Neuronal stem cell (in vitro differentiated cells): ENCODE results near the gene ATG2A.

Experiments used
- DNase-seq: peaks from one replicate; pipeline ENCODE4 v3.0.0-alpha.2; 2013; ENCODE audit warnings: low spot score
- H2AFZ ChIP-seq: one replicate; pipeline ENCODE4 v1.6.1; 2013; ENCODE audit warnings: mild to moderate bottlenecking, low read length, inconsistent platforms
- H2AK5ac ChIP-seq: 2 replicates; pipeline ENCODE4 v1.6.1; 2013; ENCODE audit warnings: low read depth, mild to moderate bottlenecking, inconsistent platforms, low read length, moderate library complexity, mixed read lengths
- H2BK120ac ChIP-seq: 2 replicates; pipeline ENCODE4 v1.6.1; 2013; ENCODE audit warnings: low read depth, mild to moderate bottlenecking, inconsistent platforms, low read length, moderate library complexity, mixed read lengths
- H2BK12ac ChIP-seq: one replicate; pipeline ENCODE4 v1.6.1; 2013; ENCODE audit warnings: low read length, inconsistent platforms
- H2BK15ac ChIP-seq: 2 replicates; pipeline ENCODE4 v1.6.1; 2013; ENCODE audit warnings: mild to moderate bottlenecking, low read length, inconsistent platforms, mixed read lengths
- H2BK5ac ChIP-seq: one replicate; pipeline ENCODE4 v1.6.1; 2013; ENCODE audit warnings: inconsistent platforms, mild to moderate bottlenecking, low read length, moderate library complexity
- H3K14ac ChIP-seq: one replicate; pipeline ENCODE4 v1.6.1; 2013; ENCODE audit warnings: low read length, inconsistent platforms
- H3K18ac ChIP-seq: 2 replicates; pipeline ENCODE4 v1.6.1; 2013; ENCODE audit warnings: low read length, inconsistent platforms
- H3K23ac ChIP-seq: 2 replicates; pipeline ENCODE4 v1.6.1; 2013; ENCODE audit warnings: low read depth, mild to moderate bottlenecking, mixed read lengths, low read length, inconsistent platforms; ENCODE audit not compliant: poor library complexity
- H3K27ac ChIP-seq: replicated peaks from 3 replicates; pipeline ENCODE4 v1.5.1; 2013; ENCODE audit warnings: low read length, inconsistent platforms
- H3K27me3 ChIP-seq, 3 experiments: 2 replicates each; pipeline ENCODE4 v1.6.1; 2013; ENCODE audit warnings: low read length in 3 of 3, mild to moderate bottlenecking in 2 of 3, inconsistent platforms in 1 of 3, low read depth in 1 of 3, mixed read lengths in 1 of 3, moderate library complexity in 1 of 3; ENCODE audit not compliant: control insufficient read depth in 3 of 3, insufficient read depth in 3 of 3
- H3K36me3 ChIP-seq, 2 donors: replicated peaks in 1 of 2; 2 replicates each; pipeline ENCODE4 v1.6.1; 2013; ENCODE audit warnings: low read length in 2 of 2; ENCODE audit not compliant: control insufficient read depth in 2 of 2, insufficient read depth in 2 of 2
- H3K4ac ChIP-seq: 2 replicates; pipeline ENCODE4 v1.6.1; 2013; ENCODE audit warnings: inconsistent platforms, mild to moderate bottlenecking, low read length, moderate library complexity
- H3K4me1 ChIP-seq, 2 donors: 1 replicate in 1 of 2; 2 replicates in 1 of 2; pipeline ENCODE4 v1.6.1; 2013; ENCODE audit warnings: low read length in 2 of 2, low read depth in 1 of 2; ENCODE audit not compliant: control insufficient read depth in 2 of 2, insufficient read depth in 1 of 2
- H3K4me2 ChIP-seq: one replicate; pipeline ENCODE4 v1.6.1; 2013; ENCODE audit warnings: mild to moderate bottlenecking, low read length, inconsistent platforms; ENCODE audit not compliant: insufficient read depth, poor library complexity, severe bottlenecking
- H3K4me3 ChIP-seq, 2 donors: 2 replicates each; pipeline ENCODE4 v1.5.1; 2013; ENCODE audit warnings: low read length in 2 of 2, mild to moderate bottlenecking in 2 of 2, inconsistent platforms in 1 of 2, moderate library complexity in 1 of 2
- H3K79me1 ChIP-seq: one replicate; pipeline ENCODE4 v1.6.1; 2013; ENCODE audit warnings: low read depth, mild to moderate bottlenecking, inconsistent platforms, low read length, moderate library complexity
- H3K9ac ChIP-seq: one replicate; pipeline ENCODE4 v1.6.1; 2013; ENCODE audit warnings: mild to moderate bottlenecking, low read depth, low read length, inconsistent platforms; ENCODE audit not compliant: poor library complexity
- H3K9me3 ChIP-seq, 2 donors: replicated peaks in 1 of 2; 2 replicates each; pipeline versions ENCODE3 to v1.6.1; 2013; ENCODE audit warnings: low read length in 2 of 2, mild to moderate bottlenecking in 2 of 2, inconsistent platforms in 1 of 2, low read depth in 1 of 2, mixed read lengths in 1 of 2, moderate library complexity in 1 of 2; ENCODE audit not compliant: control insufficient read depth in 2 of 2, insufficient read depth in 1 of 2
- H4K8ac ChIP-seq: one replicate; pipeline ENCODE4 v1.6.1; 2013; ENCODE audit warnings: low read depth, mild to moderate bottlenecking, inconsistent platforms, low read length, moderate library complexity
- H4K91ac ChIP-seq: one replicate; pipeline ENCODE4 v1.6.1; 2013; ENCODE audit warnings: low read length, low read depth, mild to moderate bottlenecking, inconsistent platforms; ENCODE audit not compliant: poor library complexity
- WGBS, 2 donors: extraction: QIAGEN DNeasy Blood & Tissue Kit; methylation state at CpG; one replicate each; pipeline ENCODE4 v1.1.7; 2013; ENCODE audit warnings: missing lambda C conversion rate in 2 of 2, mixed read lengths in 1 of 2; ENCODE audit not compliant: insufficient read length in 2 of 2, insufficient replicate concordance in 1 of 2; ENCODE audit errors: extremely low coverage in 2 of 2; 5-methylcytosine and 5-hydroxymethylcytosine counted together

The ATG2A gene

GRCh38 chr11:64916040-64916774 is 802 bp downstream of the ATG2A start:
- Histone ChIP-seq H3K4me1 (peaks cover 6 to 10% of the 10 kb centered on the region in 2 donors), H3K18ac (peak overlapping the region; percentile 7), H3K27me3 (no peaks in the 10 kb centered on the region), H3K79me1 (peaks cover 2% of the 10 kb centered on the region), H2BK5ac (peak overlapping the region; percentile 76), H2AK5ac (peak overlapping the region; percentile 57), H2BK120ac (no peak overlapping the region), H2AFZ (peak overlapping the region; percentile 64), H3K4ac (no peak overlapping the region), H3K23ac (peak overlapping the region; percentile 25), H3K4me2 (peak overlapping the region; percentile 90), H3K36me3 (peaks cover 11 to 19% of the 10 kb centered on the region in 2 donors), H2BK15ac (peak overlapping the region; percentile 71), H4K91ac (no peak overlapping the region), H3K9ac (peak overlapping the region; percentile 97), H3K14ac (peak overlapping the region; percentile 3), H3K4me3 (peak overlapping the region; percentile 69 to 96), H3K27ac (no peak overlapping the region), H2BK12ac (no peak overlapping the region), H4K8ac (no peak overlapping the region), H3K9me3 (no peaks in the 10 kb centered on the region)
- WGBS, 2 donors = no CpG with 5 or more reads among the region's 23 CpGs
- no peak for DNase-seq

GRCh38 chr11:64915376-64915887 is 1.6 kb downstream of the ATG2A start:
- Histone ChIP-seq H3K18ac (no peak overlapping the region), H3K4me2 (peak overlapping the region; percentile 4), H3K9me3 (no peaks in the 10 kb centered on the region), H3K9ac (no peak overlapping the region), H2BK5ac (no peak overlapping the region), H3K27me3 (no peaks in the 10 kb centered on the region), H3K27ac (no peak overlapping the region), H3K4me1 (peaks cover 6 to 10% of the 10 kb centered on the region in 2 donors), H3K23ac (no peak overlapping the region), H2AFZ (no peak overlapping the region), H3K4ac (no peak overlapping the region), H3K79me1 (peaks cover 2% of the 10 kb centered on the region), H3K4me3 (peak overlapping the region in 1 of 2 donors; percentile 69), H3K14ac (no peak overlapping the region), H3K36me3 (peaks cover 18 to 27% of the 10 kb centered on the region in 2 donors), H2BK15ac (no peak overlapping the region), H2AK5ac (peak overlapping the region; percentile 24), H2BK12ac (no peak overlapping the region), H4K91ac (no peak overlapping the region), H4K8ac (no peak overlapping the region), H2BK120ac (no peak overlapping the region)
- no peak for DNase-seq
- no CpG with 5 or more reads among the region's 7 CpGs for WGBS, 2 donors

GRCh38 chr11:64914123-64914522 is 2.9 kb downstream of the ATG2A start:
- H2BK120ac ChIP-seq = no peak overlapping the region
- no peak overlapping the region for H3K4ac ChIP-seq
- H3K27ac ChIP-seq = no peak overlapping the region
- H3K27me3 ChIP-seq = no peaks in the 10 kb centered on the region
- no peak overlapping the region for H2AK5ac ChIP-seq
- H2BK15ac ChIP-seq = no peak overlapping the region
- no peak overlapping the region for H2BK5ac ChIP-seq
- peaks cover 25 to 35% of the 10 kb centered on the region in 2 donors for H3K36me3 ChIP-seq
- DNase-seq = no peak
- no CpG with 5 or more reads among the region's 17 CpGs for WGBS, 2 donors
- no peak overlapping the region for H2BK12ac ChIP-seq
- no peak overlapping the region for H3K18ac ChIP-seq
- no peak overlapping the region for H3K4me2 ChIP-seq
- no peak overlapping the region for H4K8ac ChIP-seq
- no peak overlapping the region for H3K9ac ChIP-seq
- peaks cover 6 to 10% of the 10 kb centered on the region in 2 donors for H3K4me1 ChIP-seq
- no peak overlapping the region for H2AFZ ChIP-seq
- no peak overlapping the region for H4K91ac ChIP-seq
- H3K9me3 ChIP-seq = no peaks in the 10 kb centered on the region
- H3K23ac ChIP-seq = no peak overlapping the region
- no peak overlapping the region for H3K4me3 ChIP-seq
- H3K79me1 ChIP-seq = peaks cover 2% of the 10 kb centered on the region
- H3K14ac ChIP-seq = no peak overlapping the region

- Histone ChIP-seq H3K27ac (no peak overlapping the region), H3K23ac (peak overlapping the region; percentile 78), H3K27me3 (no peaks in the 10 kb centered on the region), H3K14ac (no peak overlapping the region), H2BK120ac (no peak overlapping the region), H3K9me3 (no peaks in the 10 kb centered on the region), H3K18ac (no peak overlapping the region), H3K4me3 (no peak overlapping the region), H3K4ac (no peak overlapping the region), H3K4me2 (no peak overlapping the region), H3K9ac (peak overlapping the region; percentile 40), H2BK15ac (no peak overlapping the region), H2BK12ac (no peak overlapping the region), H2AFZ (no peak overlapping the region), H4K91ac (no peak overlapping the region), H2BK5ac (no peak overlapping the region), H3K4me1 (peaks cover 6 to 9% of the 10 kb centered on the region in 2 donors), H3K36me3 (peaks cover 25 to 43% of the 10 kb centered on the region in 2 donors), H2AK5ac (no peak overlapping the region), H4K8ac (no peak overlapping the region), H3K79me1 (peaks cover 2% of the 10 kb centered on the region)
- no CpG with 5 or more reads among the region's 18 CpGs for WGBS, 2 donors
- DNase-seq = no peak
These were observed 3.8 kb downstream of the ATG2A start for GRCh38 chr11:64913171-64913727.
